HG02970 (cell line): ENCODE results near the gene DNASE1L2.
A peak's percentile ranks its signal among the peaks of the same experiment; 100 is the strongest.
"Not testable (repeated sequence)": the region's sequence is repeated elsewhere in the genome, so short reads cannot be mapped to it uniquely, and the experiment has no call there.

Source experiments
- ATAC-seq: cut with Tn5 transposase; IDR thresholded peaks from one replicate; pipeline ENCODE4 v1.9.1; 2021; ENCODE audit warnings: mild to moderate bottlenecking, moderate library complexity, moderate number of reproducible peaks; ENCODE audit not compliant: unreplicated experiment, low FRiP score

DNASE1L2 gene

GRCh38 chr16:2263026-2263425, 26.8 kb downstream of the DNASE1L2 start:
- not testable (repeated sequence) for ATAC-seq

GRCh38 chr16:2266887-2267286, 30.6 kb downstream of the DNASE1L2 start:
- ATAC-seq, result not testable (repeated sequence)

- peak; percentile 69 for ATAC-seq
Observed at GRCh38 chr16:2267505-2267912, 31.3 kb downstream of the DNASE1L2 start.

DNA sequence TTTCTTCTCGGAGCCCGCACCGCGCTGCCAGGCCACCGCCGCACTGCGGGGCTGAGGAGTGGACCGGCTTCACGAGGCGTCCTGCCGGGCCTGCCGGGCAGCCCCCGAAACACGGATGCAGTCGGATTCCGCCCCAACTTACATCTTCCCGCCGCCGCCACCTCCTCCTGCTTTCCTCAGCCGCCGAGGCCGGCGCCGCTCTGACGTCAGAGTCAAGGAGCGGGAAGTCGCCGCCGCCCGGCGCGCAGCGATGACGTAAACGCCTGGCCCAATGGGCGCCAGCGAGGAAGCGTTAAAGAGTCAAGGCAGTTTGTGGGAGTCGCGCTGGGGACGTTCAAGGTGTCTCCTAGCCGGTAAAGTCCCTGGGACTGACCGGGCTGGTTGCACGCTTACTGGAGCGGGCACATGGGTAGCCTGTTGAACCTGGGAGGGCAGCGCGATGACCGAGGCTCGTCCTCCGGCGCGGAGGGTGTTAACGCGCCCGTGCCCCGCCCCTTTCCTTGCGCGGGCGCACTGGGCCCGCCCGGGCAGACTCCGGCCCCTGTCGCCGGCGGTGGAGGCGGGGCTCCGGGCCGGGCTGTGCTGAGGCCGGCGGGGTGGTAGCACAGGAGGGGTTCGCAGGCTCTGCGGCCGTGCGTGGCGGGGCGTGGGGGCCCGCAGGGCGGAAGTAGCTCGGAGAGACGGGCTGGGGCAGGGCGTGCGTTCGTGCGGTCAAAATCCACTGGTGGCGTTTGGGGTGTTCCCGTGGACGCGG, 31.8 kb downstream of the DNASE1L2 start, which contains the start of gene RNPS1:
Gene RNPS1 (minus strand): TSS at position 214 of the 754 bp plus-strand sequence. CDS start 3,483 bp downstream, outside the sequence.
- ATAC-seq, result peak; percentile 78

DNA sequence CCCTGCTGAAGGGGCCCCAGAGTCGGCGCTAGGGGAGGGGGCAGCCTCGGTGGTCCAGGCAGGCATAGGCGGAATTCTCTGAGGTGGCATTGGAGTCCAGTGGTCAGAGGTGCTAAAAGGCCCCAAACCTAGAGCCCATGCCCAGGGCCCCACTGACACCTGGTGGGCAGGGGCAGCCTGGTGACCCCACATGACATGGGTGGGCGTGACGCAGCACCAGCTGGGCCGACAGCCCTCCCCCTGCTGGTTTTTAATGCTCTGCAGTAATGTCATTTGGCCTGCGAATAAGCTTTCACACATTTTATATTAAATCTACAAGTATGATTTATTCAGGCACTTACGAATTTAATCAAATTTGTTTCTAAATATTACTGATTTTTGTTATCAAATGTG, 33.8 kb downstream of the DNASE1L2 start:
- no peak for ATAC-seq

- no peak for ATAC-seq
Observed at GRCh38 chr16:2270588-2271470, 34.6 kb downstream of the DNASE1L2 start.

GRCh38 chr16:2271848-2272461, 35.7 kb downstream of the DNASE1L2 start:
- no peak for ATAC-seq

- no peak for ATAC-seq
Observed at GRCh38 chr16:2273484-2273883, 37.2 kb downstream of the DNASE1L2 start.

- ATAC-seq, result no peak
Observed at GRCh38 chr16:2273931-2274330, 37.7 kb downstream of the DNASE1L2 start.

GRCh38 chr16:2275476-2276367, 39.5 kb downstream of the DNASE1L2 start:
- no peak for ATAC-seq

DNA sequence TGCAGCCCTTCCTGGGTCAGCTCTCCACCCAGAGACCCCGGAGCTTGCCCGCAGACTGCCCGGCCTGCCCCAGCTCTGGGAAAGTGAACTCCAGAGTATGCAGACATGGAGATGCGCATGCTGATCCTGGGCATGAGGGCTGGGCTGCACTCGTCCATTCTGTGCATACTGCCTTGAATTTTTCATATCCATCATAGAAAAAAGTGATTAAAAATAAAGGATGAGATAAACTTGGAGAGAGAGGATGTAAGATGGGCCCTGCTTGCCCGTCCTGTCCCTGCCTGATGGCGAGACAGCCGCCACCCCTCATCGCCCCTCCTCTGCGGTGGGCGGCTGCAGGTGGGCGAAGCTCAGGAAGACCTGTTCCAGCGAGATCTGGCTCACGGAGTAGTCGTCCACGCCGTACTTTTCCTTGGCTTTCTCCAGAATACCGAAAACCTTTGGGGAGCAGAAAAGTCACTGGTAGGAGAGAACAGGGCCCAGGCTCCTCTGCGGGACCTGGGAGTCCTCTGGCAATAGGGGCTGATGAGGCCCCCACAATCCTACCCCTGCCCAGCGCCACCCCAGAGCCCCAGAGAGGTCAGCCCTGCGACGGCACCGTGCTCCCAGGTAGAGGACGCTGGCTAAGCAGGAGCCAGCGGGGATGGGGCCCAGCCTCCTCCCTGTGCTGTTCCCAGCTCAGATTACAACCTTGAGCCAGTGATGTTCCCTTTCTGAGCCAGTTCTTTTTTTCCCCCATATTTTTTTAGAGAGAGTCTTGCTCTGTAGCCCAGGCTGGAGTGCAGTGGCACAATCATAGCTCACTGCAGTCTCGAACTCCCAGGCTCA, 40.3 kb downstream of the DNASE1L2 start:
- ATAC-seq, result no peak

- ATAC-seq, result no peak
Observed at GRCh38 chr16:2277466-2278271, 41.4 kb downstream of the DNASE1L2 start.

DNA sequence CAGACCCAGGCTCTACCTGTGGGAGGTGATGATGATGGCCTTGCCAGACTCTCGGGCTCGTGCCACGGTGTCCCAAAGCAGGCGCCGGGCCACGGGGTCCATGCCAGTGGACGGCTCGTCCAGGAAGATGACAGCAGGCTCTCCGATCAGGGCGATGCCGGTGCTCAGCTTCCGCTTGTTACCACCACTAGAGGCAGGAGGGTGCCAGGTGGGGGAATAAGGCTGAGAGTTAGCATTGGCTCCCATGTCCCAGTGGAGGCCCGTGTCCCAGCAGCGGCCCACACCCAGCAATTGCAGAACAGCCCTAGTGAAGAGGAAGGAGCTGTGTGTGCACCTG, 42.0 kb downstream of the DNASE1L2 start:
- no peak for ATAC-seq

- no peak for ATAC-seq
Observed at GRCh38 chr16:2278956-2279800, 42.9 kb downstream of the DNASE1L2 start.

DNA sequence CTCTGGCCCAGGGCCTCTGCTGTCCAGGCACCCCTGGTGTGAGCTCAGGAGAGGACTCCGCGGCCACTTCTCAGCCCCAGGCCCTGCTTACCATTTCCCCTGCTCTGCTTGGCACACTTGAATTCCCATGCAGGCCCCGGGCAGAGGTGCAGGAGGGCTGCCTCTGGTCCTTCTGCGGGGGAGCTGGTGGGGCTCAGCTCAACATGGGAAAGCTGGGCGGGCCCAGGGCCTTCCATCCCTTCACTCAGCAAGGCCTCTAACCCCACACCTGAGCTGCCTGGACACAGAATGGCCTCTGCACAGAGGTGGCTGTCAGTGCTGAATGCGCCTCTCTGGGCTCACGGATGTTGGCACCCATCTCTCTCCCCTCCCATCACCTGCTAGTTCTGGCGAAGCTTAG, 44.2 kb downstream of the DNASE1L2 start:
- no peak for ATAC-seq

DNA sequence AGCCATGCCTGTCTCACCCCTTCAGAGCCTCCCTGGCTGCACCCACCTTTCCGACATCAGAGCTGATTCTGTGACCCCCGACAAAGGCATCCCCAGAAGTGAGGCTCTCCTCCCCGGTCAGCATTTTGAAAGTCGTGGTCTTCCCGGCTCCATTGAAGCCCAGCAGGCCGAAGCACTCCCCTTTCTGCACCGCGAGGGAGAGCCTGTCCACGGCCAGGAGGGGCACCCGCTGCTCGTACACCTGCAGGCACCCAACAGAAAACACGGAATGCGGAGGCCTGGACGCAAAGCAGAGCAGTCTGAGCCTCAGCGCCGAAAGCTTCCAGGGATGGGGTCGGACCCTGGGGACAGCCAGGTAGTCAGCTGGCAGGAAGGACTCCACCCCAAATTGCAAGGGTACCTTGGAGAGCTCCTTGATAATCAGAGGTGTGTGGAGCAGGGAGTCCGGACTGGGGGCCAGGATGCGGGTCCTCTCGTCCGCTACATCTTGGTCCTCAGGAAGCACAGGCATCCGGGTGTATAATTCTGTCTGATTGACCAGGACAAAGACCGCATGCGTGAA, 44.8 kb downstream of the DNASE1L2 start:
- no peak for ATAC-seq

DNA sequence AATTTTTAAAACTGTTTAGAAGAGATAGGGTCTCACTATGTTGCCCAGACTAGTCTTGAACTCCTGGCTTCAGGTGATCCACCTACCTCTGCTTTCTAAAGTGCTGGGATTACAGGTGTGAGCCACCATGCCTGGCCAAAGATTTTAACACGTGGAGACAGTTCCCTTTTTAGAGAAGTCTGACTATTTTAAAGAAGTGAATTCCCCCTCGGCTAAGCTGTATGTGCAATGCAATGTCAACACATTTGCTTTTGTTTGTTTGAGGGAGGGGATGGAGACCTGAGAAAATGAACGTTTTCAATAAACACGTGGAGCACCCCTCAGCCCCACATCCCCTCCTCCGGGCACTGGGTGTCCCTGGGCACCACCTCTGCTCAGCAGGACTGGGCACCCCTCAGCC, 46.0 kb downstream of the DNASE1L2 start:
- no peak for ATAC-seq
